Activated naive CD4-positive, alpha-beta T cell treated with anti-CD3 and anti-CD28 coated beads for 36 hours (primary cell): ENCODE data around the gene ENTPD8. TPM values are rescaled to one million over a fixed set of nuclear protein-coding genes. Genes with fewer than 3 reads are reported as not detected.

Experiments used
- CTCF ChIA-PET: fragments of 350-600 bp; sonication (Branson Sonifier 250); formaldehyde crosslinking; loops from one replicate; lab custom pipeline; 2021; ENCODE audit warnings: antibody characterized with exemption; lab: Charles Lee
- DNase-seq: peaks from one replicate; pipeline ENCODE4 v3.0.0-alpha.2; 2020
- H3K27ac Mint-ChIP-seq: one replicate; pipeline ENCODE4 v1.8.0; 2021; ENCODE audit warnings: mild to moderate bottlenecking, mixed read lengths
- H3K27me3 Mint-ChIP-seq: one replicate; pipeline ENCODE4 v1.8.0; 2021; ENCODE audit warnings: low read depth, mixed read lengths
- H3K36me3 Mint-ChIP-seq: one replicate; pipeline ENCODE4 v1.8.0; 2021; ENCODE audit warnings: low read depth, mixed read lengths
- H3K4me1 Mint-ChIP-seq: one replicate; pipeline ENCODE4 v1.8.0; 2021; ENCODE audit warnings: low read depth, mixed read lengths
- H3K4me3 Mint-ChIP-seq: one replicate; pipeline ENCODE4 v1.8.0; 2021; ENCODE audit warnings: mild to moderate bottlenecking, moderate library complexity, mixed read lengths
- H3K9me3 Mint-ChIP-seq: one replicate; pipeline ENCODE4 v1.8.0; 2021; ENCODE audit warnings: mixed read lengths
- intact Hi-C: fragments of 100-400 bp; cut with micrococcal nuclease; formaldehyde crosslinking; loops from one replicate; pipeline ENCODE4 v1.15.1; 2023
- total RNA-seq, 2 experiments: library from RNA; stranded (reverse); gene quantifications; one replicate each; pipeline ENCODE4 v1.2.3, GENCODE V29; 2021

Gene ENTPD8
- total RNA-seq, 2 experiments from 2014 or later = not detected

DNA sequence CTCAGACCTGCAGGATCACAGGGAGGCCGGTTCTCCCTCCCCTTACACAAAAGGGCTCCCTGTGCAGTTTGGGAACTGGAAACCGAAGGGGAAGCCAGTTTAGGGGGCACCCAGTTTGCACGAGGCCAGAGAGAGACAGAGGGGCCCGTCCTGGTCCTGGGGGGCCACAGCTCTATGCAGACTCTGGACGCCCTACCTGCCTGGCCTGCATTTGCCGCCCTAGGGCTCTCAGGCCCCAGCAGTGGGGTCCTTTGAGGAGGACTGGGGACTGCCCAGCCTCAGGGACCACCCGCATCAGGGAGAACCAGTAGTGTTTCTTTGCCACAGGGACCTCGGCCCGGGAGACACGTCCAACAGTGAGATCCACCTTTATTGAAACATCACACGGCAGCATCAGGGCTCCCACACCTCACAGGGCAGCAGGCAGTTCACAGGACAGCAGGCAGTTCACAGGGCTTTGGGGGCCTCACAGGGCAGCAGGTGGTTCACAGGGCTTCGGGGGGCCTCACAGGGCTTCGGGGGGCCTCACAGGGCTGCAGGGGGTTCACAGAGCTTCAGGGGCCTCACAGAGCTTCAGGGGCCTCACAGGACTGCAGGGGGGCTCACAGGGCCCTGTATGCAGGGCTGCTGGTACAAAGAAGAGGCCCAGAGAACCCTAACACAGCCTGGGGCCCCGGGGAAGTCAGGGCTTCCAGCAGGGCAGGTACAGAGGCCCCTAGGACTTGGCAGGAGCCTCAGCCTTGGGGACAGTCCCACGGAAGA is 18.6 kb upstream of the ENTPD8 start:
- no peak for DNase-seq
- H3K9me3 Mint-ChIP-seq = no peaks in the 10 kb centered on the region
- H3K27me3 Mint-ChIP-seq = no peaks in the 10 kb centered on the region
- H3K4me3 Mint-ChIP-seq = peak overlapping the region; percentile 45
- intact Hi-C loops = no loop called here
- peak overlapping the region; percentile 65 for H3K27ac Mint-ChIP-seq
- H3K36me3 Mint-ChIP-seq = peaks cover 3% of the 10 kb centered on the region
- CTCF ChIA-PET = interaction anchor here (0.7 kb wide), 1 partner anchor 36 kb away, joined by 3 read pairs; the partner anchor contains the start of genes EXD3 and NOXA1
- H3K4me1 Mint-ChIP-seq = peaks cover 36% of the 10 kb centered on the region

DNA sequence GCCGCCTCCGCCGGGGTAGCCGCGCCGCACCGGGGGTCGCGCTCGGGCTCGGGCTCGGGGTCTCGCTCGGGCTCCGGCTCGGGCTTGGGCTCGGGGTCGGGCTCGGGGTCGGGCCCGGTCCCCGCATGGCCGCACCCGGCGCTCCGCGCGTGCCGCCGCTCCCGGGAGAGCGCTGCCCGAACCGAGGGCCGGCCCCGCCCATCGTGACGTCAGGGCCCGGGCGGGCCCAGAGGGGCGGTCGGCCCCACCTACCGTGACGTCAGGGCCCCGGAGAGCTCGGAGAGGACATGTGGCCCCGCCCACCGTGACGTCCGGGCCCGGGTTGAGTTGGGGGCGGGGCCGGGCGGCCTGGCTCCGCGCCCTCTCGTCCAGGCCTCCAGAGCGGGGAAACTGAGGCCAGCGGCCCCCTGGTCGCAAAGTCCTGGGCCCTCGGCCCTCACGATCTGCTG is 18.0 kb upstream of the ENTPD8 start, which contains the start of gene NSMF:
NSMF (minus strand) TSS at position 183 of the 449 bp plus-strand sequence. CDS start 232 bp downstream, outside the sequence.
- intact Hi-C loops = no loop called here
- peak within 1 kb of the TSS; percentile 65 for H3K27ac Mint-ChIP-seq

DNA sequence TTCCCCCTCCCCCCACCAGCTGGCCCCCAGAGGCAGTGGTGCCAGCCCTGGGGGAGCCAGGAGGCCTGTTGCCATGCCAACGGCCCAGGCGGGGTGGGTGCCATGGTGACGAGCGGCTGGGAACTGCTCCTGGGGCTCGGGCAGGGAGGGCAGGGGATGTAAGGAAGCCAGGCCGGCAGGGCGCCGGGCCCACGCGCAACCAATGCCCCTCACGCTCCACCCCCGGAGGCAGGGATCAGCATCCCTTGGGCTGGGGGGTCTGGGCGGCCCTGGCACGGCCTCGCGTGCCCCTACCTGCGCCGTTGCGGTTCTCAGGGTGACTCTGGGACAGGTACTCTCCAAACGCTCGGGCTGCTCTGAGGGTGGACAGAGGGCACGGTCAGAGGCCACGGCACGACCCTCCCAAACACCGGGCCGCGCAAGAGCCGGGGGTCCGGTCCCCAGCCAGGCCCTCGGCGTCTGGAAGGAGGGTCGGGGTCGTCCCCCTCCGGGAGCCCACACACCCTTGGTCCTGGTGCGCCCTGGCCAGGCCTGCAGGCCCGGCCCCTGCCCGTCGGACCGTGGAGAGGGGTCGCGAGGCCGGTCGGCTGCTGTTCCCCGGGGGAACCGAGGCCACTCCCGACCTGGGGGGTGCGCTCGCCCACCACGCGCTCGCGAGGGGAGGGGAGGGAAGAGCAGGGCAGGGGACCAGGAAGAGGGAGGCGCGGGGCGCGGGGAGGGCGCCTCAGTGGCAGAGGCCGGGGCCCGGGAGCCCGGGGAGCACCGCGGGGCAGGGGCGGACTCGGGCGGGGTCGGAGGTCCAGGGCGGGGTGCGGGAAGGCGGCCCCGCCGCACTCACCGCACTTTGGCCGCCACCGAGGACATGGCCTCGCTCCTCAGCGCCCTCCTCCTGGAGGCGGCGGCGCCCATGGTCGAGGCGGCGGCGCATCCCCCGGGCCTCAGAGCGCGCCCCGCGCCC is 17.3 kb upstream of the ENTPD8 start:
- Mint-ChIP-seq H3K4me3 (peak overlapping the region; percentile 39), H3K9me3 (no peaks in the 10 kb centered on the region), H3K27ac (no peak overlapping the region), H3K27me3 (no peaks in the 10 kb centered on the region), H3K36me3 (peaks cover 10% of the 10 kb centered on the region), H3K4me1 (peaks cover 45% of the 10 kb centered on the region)
- CTCF ChIA-PET = no interaction called here
- no peak for DNase-seq
- intact Hi-C loops = no loop called here

More for the DNA sequence above, 18.0 kb upstream of the ENTPD8 start, which contains the start of gene NSMF:
- Mint-ChIP-seq H3K36me3 (peaks cover 7% of the 10 kb centered on the region), H3K9me3 (no peaks in the 10 kb centered on the region), H3K4me1 (peaks cover 41% of the 10 kb centered on the region), H3K4me3 (peak within 1 kb of the TSS; percentile 45), H3K27me3 (no peaks in the 10 kb centered on the region)
- CTCF ChIA-PET = interaction anchor here (0.7 kb wide), 1 partner anchor 36 kb away, joined by 3 read pairs; the partner anchor contains the start of genes EXD3 and NOXA1
- peak; percentile 94 for DNase-seq

DNA sequence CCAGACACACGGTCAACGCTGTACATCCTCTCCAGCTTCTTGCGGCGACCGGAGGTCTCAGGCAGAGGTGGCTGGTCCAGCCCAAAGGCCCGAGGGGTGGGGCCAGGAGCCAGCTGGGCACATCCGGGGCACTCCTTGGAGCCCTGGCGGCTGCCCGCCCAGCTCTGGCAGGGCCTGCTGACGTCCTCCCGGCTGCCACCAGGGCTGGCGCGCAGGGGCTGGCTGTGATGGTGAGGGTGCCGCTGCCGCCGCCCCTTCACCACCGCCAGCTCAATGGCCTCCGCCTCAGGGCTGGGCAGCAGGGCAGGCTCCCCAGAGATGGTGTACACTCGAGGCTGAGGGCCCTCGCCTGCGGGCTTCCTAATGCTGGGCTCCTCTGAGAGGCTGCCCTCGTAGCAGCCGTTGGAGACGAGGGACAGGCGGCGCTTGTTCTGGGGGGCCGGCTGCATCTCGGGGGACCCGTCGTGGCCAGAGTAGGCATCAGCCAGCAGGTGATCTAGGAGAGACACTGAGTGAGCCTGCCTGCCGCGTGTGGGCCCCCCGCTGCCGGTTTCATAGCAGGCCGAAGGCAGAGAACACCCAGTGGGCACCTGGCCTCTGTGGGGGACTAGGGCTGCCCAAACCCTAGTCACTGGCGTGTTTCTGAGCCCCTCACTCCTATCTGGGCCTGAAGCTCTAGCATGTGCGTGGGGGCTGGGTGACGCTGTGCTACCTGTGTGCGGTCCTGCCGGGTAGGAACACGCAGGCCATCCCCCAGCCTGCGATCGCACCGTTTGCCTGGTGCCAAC is 16.4 kb upstream of the ENTPD8 start:
- Mint-ChIP-seq H3K9me3 (no peaks in the 10 kb centered on the region), H3K27ac (no peak overlapping the region), H3K4me3 (peak overlapping the region; percentile 34), H3K27me3 (no peaks in the 10 kb centered on the region), H3K36me3 (peaks cover 10% of the 10 kb centered on the region), H3K4me1 (peaks cover 46% of the 10 kb centered on the region)
- CTCF ChIA-PET = interaction anchor here (0.6 to 1.1 kb wide), 2 partner anchors 14 to 348 kb away, joined by 3 to 4 read pairs; no protein-coding TSS in a partner anchor
- intact Hi-C loops = no loop called here
- DNase-seq = no peak

DNA sequence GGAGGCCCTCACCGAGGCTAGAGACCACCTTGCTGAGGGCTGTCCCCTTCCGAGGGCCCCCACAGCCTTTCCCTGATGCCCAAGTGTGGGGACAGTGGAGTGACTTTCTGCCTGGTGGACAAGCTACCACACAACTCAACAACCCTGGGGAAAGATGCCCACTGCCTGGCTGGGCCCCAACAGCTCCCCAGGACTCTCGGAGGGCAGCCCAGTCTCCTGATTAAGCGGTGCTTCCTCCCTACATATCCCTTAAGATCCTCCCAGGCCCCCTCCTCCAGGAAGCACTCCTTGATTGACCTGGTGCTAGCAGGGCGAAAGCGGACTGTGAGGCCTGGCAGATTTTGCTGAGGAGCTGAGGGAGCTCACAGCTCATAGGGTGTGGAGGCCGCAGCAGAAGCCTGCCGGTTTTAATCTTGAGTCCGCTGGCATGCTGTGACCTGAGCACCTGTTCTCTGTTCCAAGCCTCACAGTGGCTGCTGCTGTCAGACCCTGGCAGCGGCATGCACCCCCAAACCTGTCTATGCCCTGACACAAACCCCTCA is 15.8 kb upstream of the ENTPD8 start:
- CTCF ChIA-PET = interaction anchor here (0.6 to 1.1 kb wide), 2 partner anchors 13 to 349 kb away, joined by 3 to 4 read pairs; no protein-coding TSS in a partner anchor
- DNase-seq = no peak
- peak overlapping the region; percentile 16 for H3K4me3 Mint-ChIP-seq

DNA sequence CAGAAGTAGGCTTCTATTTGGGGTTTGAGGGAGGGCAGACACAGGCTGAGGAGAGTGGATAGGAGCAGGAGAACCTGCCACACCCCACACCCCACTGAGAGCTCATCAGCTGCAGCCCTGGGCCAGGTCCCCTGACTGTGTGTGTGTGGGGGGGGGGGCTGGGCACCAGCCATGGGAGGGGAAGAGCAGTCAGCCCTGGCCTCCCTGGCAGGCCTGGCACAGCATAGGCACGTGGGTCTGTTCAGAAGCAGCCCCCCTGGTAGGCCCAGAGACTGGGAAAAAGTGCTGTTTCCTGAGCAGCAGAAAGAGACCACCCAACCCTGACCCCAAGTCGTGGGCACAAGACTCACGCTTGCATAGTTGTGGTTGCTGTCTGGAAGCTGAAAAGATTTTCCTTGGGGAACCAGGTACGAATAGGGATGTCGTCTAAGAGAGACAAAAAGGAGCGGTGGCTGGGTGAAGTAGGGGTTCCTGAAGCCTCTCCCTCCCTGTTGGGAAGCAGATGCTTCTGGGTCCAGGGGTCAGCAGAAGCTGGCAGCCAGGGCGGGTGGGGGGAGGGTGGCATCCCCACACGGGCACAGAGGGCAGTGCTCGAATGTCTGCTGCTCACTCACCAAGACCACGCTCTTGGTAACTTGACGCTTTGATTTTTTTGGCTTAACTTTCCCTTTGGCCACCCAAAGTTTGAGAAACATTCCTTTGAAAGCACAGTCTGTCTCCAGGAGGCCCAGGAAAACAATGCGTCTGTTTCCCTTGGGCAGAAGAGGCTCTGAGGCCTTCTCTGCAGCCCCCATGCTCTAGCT is 15.1 kb upstream of the ENTPD8 start:
- CTCF ChIA-PET = no interaction called here
- H3K27ac Mint-ChIP-seq = no peak overlapping the region
- H3K9me3 Mint-ChIP-seq = no peaks in the 10 kb centered on the region
- DNase-seq = no peak
- H3K4me1 Mint-ChIP-seq = peaks cover 54% of the 10 kb centered on the region
- H3K27me3 Mint-ChIP-seq = no peaks in the 10 kb centered on the region
- peak overlapping the region; percentile 22 for H3K4me3 Mint-ChIP-seq
- peaks cover 13% of the 10 kb centered on the region for H3K36me3 Mint-ChIP-seq
- intact Hi-C loops = no loop called here

More for the DNA sequence above, 15.8 kb upstream of the ENTPD8 start:
- peaks cover 13% of the 10 kb centered on the region for H3K36me3 Mint-ChIP-seq
- peaks cover 50% of the 10 kb centered on the region for H3K4me1 Mint-ChIP-seq
- no peaks in the 10 kb centered on the region for H3K27me3 Mint-ChIP-seq
- H3K27ac Mint-ChIP-seq = no peak overlapping the region
- intact Hi-C loops = no loop called here
- H3K9me3 Mint-ChIP-seq = no peaks in the 10 kb centered on the region

DNA sequence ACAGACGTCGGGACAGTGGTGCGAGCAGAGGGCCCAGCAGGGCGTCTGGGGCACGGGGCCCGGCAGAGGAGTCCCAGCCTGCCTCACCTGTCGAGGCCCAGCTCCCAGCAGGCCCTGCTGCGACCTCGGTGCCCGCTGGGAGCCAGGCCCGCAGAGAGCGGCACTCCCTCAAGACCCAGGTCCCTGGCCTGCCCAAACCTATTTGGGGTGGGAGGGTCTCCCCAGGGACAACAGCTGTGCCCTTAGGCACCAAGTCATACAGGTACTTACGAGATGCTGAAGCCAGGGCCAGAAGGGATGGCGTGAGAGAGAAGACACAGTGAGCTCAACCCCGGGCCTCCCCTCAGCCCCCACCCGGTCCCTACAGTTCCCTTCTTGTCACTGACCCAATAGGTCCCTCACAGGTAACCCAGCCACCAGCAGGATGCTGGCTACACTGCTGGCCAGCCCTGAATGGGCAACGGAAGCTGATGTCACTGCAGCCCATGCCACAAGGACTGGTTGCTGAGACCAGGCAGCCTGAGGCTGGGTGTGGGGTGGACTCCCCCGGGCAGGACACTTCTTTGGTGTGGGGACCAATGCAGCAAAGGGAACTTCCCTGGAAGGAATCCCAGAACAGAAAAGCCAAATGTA is 14.3 kb upstream of the ENTPD8 start:
- H3K27ac Mint-ChIP-seq = no peak overlapping the region
- intact Hi-C loops = no loop called here
- no peak overlapping the region for H3K4me3 Mint-ChIP-seq
- H3K9me3 Mint-ChIP-seq = no peaks in the 10 kb centered on the region
- H3K36me3 Mint-ChIP-seq = peaks cover 13% of the 10 kb centered on the region
- H3K27me3 Mint-ChIP-seq = no peaks in the 10 kb centered on the region
- peaks cover 49% of the 10 kb centered on the region for H3K4me1 Mint-ChIP-seq
- CTCF ChIA-PET = no interaction called here
- no peak for DNase-seq

DNA sequence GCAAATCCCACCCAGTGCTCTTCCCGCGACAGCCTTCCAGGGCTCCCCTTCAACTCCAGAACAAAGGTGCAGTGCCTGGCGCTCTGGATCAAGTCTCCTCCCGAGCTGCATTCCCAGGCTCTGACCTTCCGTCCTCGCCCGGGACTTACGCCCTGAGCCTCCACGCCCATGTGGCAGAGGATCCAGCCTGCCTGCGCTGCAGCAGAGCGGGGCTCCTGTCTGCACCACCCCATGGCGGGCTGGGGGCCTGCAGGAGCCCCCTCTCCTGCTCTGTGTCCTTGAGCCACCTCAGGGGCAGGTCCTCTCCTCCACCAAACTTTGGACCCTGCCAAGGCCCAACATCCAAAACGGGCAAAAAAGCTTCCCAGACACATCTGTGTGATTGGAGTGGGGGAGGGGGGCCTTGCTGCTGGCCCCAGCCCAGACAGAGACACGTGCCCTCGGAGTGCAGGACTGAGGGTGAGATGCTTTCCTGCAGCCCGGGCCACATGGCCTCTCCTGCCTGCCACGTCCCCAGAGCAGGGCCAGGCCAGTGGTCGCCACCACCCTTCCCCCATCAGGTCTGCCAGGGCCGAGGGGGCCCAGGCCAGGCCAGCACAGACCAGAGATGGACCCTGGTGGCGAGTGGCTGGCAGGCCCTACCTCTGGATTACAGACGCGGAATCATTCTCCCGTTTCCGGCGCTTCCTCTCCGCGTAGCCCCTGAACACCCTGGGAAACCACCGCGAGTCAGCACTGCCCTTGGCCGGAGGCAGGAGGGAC is 13.6 kb upstream of the ENTPD8 start:
- H3K27ac Mint-ChIP-seq = no peak overlapping the region
- intact Hi-C loops = loop anchor here (1.0 to 5.0 kb wide), 2 partner anchors 151 to 302 kb away; partner anchors contain the start of gene ARRDC1
- CTCF ChIA-PET = no interaction called here
- H3K27me3 Mint-ChIP-seq = no peaks in the 10 kb centered on the region
- peaks cover 13% of the 10 kb centered on the region for H3K36me3 Mint-ChIP-seq
- peaks cover 45% of the 10 kb centered on the region for H3K4me1 Mint-ChIP-seq
- peak overlapping the region; percentile 34 for H3K4me3 Mint-ChIP-seq
- DNase-seq = no peak
- H3K9me3 Mint-ChIP-seq = no peaks in the 10 kb centered on the region

DNA sequence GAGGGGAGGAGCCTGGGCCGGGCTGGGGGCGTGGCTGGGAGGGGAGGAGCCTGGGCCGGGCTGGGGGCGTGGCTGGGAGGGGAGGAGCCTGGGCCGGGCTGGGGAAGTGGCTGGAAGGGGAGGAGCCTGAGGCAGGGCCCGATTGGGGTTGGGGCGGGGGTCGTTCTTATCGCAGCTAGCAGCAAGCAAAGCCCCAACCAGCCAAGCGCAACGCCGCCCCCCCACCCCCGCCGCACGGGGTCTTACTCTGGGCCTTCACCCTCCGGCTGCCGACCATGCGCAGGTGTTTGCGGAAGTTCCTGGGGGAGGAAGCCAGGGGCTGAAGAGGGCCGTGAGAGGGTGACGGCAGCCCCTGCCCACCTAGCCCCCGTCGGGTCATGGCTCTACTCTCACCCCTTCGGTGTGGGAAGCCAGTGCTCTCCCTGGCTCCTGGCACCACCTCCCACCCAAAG is 13.0 kb upstream of the ENTPD8 start:
- peak; percentile 57 for DNase-seq
- intact Hi-C loops = loop anchor here (1.0 to 5.0 kb wide), 2 partner anchors 151 to 302 kb away; partner anchors contain the start of gene ARRDC1
- no peak overlapping the region for H3K27ac Mint-ChIP-seq
- H3K4me3 Mint-ChIP-seq = peak overlapping the region; percentile 34
- H3K9me3 Mint-ChIP-seq = no peaks in the 10 kb centered on the region
- H3K4me1 Mint-ChIP-seq = peaks cover 44% of the 10 kb centered on the region
- peaks cover 16% of the 10 kb centered on the region for H3K36me3 Mint-ChIP-seq
- no peaks in the 10 kb centered on the region for H3K27me3 Mint-ChIP-seq
- CTCF ChIA-PET = no interaction called here

DNA sequence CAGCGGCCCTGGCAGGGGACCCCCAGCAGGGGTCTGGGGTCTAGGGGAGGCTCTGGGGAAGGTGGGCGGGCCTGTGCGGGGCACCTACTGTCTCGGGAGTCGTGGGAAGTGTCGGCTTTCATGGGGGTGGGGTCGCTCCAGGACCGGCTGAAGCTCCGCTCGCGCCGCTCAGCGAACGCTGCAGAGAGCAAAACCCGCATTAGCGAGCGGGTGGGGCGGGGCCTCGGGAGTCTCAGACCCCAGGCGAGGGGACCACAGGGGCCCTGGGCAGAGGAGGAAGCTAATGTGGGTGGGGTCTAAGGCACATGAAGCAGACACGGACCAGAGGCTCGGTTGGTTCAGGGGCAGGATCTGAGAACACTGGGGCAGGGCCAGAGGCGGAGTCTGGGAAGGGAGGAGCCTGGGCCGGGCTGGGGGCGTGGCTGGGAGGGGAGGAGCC is 12.5 kb upstream of the ENTPD8 start:
- H3K4me3 Mint-ChIP-seq = peak overlapping the region; percentile 18
- CTCF ChIA-PET = no interaction called here
- intact Hi-C loops = loop anchor here (1.0 to 5.0 kb wide), 2 partner anchors 152 to 301 kb away; partner anchors contain the start of gene ARRDC1
- H3K9me3 Mint-ChIP-seq = no peaks in the 10 kb centered on the region
- peaks cover 16% of the 10 kb centered on the region for H3K36me3 Mint-ChIP-seq
- peaks cover 44% of the 10 kb centered on the region for H3K4me1 Mint-ChIP-seq
- no peaks in the 10 kb centered on the region for H3K27me3 Mint-ChIP-seq
- peak; percentile 76 for DNase-seq
- no peak overlapping the region for H3K27ac Mint-ChIP-seq
